Left colon (tissue), 2 donors: ENCODE measurements around the gene PUSL1. TPM values are rescaled to one million over a fixed set of nuclear protein-coding genes. Genes with fewer than 3 reads are reported as not detected.
A peak's percentile ranks its signal among the peaks of the same experiment; 100 is the strongest.
"Not testable (repeated sequence)": the region's sequence is repeated elsewhere in the genome, so short reads cannot be mapped to it uniquely, and the experiment has no call there.

Experiments used
- ATAC-seq: fragments of 200-7000 bp; cut with Tn5 transposase; one replicate; pipeline ENCODE4 v1.9.1; 2020; ENCODE audit warnings: mild to moderate bottlenecking, moderate library complexity
- DNase-seq, 2 donors: peaks; one replicate each; pipeline ENCODE4 v3.0.0-alpha.2; 2020
- intact Hi-C, 2 donors: fragments of 100-400 bp; cut with DNase I in 1 of 2; cut with micrococcal nuclease in 1 of 2; formaldehyde crosslinking; loops; one replicate each; pipeline versions ENCODE4 v1.11.2 to v1.14.0; 2022; cut with DNase I, micrococcal nuclease
- total RNA-seq, 2 donors: library from RNA; stranded (reverse); fragmentation: NEBNext Ultra II Directional; extraction: Animal tissue kit (Norgen Biotek cat#: 25700); gene quantifications; one replicate each; pipeline ENCODE4 v1.2.1, GENCODE V29; 2021
- donor health status: DM: no; HTN: no; CAD: no.
- donor health status: DM: yes; HTN: yes; CAD: no.

The PUSL1 gene
- total RNA-seq, 2 donors from 2014 or later = 15.5 to 18.7 TPM

DNA sequence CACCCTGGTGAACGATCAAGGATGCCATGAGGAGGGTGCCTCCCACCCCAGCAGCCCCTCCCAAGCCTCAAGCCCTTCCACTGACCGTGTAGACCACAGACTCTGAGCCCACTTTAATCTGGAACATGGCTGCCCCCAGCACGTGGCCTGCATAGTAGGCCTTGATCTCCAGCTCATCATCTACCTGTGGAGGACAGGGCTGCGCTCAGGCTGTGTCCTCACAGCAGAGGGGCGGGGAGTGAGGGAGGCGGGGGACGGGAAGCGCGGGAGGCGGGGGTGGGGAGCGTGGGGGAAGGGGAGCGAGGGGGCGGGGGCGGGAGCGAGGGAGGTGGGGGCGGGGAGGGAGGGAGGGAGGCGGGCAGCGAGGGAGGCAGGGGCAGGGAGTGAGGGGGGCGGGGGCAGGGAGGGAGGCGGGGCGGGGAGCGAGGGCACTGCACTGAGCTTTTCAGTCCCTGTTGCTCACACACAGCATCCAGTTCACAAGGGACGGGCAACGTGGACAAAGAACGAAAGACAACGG, 7.1 kb downstream of the PUSL1 start:
- DNase-seq = no peak
- ATAC-seq = no peak
- intact Hi-C loops = no loop called here

DNA sequence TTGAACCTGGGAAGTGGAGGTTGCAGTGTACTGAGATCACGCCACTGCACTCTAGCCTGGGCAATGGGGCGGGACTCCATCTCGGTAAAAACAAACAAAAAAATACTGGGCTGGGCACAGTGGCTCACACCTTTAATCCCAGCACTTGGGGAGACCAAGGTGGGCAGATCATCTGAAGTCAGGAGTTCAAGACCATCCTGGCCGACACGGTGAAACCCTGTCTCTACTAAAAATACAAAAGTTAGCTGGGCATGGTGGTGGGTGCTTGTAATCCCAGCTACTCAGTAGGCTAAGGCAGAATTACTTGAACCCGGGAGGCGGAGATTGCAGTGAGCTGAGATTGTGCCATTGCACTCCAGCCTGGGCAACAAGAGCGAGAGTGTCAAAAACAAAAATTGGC, 7.8 kb downstream of the PUSL1 start:
- DNase-seq, ATAC-seq, intact Hi-C loops: not testable (repeated sequence)

DNA sequence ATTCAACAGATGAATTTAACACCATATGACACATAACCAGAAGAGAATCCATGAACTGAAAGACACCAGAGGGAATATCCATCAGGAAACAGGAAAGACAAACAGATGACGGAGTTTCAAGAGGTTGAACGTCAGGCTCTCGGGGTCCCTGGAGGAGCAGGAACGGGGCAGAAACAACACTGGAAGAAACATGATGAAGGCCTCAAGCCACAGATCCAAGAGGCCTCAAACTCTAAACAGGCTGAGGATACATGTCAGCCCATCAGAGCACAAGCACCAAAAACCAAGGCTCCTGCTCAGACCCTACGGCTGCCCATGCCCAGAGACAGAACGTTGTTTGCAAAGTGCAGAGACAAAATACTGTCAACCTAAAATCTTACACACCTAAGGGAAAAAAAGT, 9.0 kb downstream of the PUSL1 start:
- ATAC-seq (no peak), DNase-seq (no peak)
- intact Hi-C loops = no loop called here

DNA sequence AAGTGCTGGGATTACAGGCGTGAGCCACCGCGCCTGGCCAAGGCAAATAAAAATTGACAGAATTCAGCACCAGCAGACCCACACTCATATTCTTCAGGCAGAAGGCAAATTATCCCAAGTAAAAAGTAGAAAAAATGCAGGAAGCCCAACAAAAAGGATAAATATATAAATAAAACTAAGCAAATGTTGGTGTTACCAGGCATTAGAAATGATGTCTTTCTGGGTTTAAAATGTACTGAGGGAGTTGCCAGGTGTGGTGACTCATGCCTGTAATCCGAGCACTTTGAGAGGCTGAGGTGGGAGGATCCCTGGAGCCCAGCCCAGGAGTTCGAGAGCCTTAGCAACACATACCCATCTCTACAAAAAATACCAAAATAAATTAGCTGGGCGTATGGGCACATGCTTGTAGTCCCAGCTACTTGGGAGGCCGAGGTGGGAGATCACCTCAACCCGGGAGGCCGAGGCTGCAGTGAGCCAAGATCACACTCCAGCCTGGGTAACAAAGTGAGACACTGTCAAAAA, 9.8 kb downstream of the PUSL1 start:
- peak; percentile 67 to 80 for DNase-seq
- intact Hi-C loops = no loop called here
- ATAC-seq = peak; percentile 79

DNA sequence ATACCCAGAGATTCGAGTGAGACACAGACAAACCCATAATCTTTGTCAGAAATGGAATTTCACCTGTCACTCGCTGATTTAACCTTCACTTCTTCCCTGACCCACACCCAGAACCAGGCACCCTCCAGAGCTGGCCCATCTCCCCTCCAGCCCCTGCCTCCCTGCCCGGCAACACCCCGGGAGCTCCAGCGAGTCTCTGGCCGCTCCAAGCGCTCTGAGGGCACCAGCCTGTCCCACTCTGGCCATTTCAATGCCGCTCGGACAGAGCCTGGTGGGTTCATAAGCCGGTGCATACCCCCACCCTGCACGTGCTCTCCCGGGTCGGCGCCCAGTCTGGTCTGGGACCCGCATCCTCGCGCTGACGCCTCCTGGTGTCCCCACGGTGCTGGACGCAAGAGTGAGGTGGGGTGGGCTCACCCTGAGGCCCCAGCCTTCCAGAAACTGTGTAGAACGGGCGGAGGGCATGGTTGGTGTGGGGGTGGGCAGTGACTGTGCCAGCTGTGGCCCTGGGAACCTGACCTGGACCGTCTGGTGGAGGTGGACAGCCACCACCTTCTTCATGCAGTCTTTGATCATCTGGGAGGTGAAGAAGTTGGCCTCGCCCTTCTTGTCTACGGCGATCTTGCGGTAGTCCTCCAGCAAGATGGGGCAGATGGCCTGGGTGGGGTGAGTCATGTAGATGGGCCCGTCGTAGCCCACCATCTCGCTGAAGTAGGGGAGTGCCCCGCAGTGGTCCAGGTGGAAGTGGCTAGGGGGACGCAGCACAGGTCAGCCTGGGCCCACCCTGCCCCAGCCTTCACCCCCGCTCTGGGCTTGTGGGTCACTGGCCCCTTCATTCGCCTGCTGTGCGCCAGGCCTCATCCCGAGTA, 10.6 kb downstream of the PUSL1 start:
- intact Hi-C loops = no loop called here
- ATAC-seq = no peak

DNA sequence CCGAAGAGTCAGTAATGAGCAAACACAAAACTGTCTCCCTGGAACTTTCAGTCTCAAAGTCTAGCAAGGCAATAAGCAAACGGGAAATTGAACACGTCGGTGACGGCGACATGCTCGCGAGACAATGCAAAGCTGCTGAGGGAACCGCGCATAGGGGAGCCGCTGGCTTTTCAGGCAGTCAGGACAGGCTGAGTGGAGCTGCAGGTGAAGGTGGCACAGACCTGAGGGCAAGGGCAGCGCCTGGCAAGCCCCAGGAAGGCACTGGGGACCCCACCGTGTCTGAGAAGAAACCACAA, 11.2 kb downstream of the PUSL1 start:
- ATAC-seq = no peak
- DNase-seq = no peak
- intact Hi-C loops = no loop called here

More for the DNA sequence above, 10.6 kb downstream of the PUSL1 start:
- DNase-seq = no peak

DNA sequence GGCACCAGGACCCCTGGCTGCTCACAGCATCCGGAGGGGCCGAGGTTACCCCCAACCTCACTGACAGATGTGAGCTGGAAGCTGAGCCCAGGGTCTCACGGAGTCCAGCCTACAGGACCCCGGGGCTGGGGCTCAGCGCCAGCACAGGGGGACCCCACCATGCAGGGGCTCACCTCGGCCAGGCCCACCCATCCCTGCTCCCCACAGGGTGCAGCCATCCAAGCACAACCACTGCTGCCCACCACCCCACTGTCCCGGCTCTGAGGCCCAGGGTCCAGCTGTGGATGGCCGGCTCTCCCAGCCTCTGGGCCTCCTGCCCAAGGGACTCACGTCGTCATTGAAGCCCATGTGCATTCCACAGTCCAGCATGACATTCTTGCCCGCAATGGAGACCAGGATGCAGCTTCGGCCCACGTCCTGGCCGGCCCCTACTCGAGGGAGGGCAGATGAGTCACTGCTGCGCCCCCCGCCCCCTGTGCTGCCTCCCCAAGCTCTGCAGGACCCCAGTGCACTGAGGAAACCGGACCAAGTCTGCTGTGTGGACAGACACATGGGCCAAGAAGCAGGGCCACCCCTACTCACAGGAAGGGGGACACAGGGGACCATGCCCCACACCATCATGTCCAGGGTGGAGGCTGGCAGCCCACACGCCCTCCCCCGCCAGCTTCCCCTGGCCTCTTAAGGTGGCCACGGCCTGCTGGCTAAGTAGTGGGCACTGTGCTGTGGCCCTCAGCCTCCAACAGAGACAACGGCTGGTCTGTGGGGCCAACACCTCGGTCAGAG, 12.5 kb downstream of the PUSL1 start:
- ATAC-seq = no peak
- intact Hi-C loops = no loop called here
- DNase-seq = no peak

DNA sequence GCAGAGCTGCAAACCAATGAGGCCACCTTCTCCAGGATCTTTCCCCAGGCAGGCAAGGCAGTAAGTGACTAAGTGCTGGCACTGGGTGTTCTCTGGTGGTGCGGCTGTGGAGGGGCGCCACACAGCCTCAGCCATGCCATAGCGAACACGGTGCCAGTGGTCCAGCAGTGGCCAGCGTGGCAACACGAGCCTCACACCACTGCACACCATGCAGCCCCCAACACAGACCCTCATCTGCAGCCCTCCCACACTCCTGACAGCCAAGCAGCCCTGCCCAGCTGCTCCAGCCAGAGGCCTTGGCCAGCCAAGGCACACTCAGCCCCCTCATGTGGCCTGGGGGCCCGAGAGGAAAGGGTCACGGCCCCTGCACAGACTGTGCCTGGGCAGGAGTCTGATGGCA, 13.1 kb downstream of the PUSL1 start:
- DNase-seq = no peak
- ATAC-seq = no peak
- intact Hi-C loops = no loop called here

DNA sequence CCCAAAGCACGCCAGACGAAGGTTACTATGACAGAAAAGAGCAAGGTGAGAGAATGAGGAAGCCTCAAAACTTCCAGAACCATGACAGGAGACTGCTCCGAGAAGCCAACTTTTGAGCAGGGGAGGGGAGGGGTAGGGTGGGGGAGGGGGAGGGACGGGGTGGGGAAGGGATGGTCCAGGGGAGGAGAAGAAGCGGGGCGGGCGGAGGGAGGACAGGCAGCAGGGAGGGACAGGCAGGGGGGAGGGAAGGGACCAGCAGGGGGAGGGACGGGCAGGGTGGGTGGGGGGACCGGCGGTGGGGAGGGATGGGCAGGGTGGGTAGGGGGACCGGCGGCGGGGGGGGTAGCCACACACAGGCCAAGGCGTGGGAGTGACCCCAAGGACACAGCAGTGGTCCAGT, 14.0 kb downstream of the PUSL1 start:
- ATAC-seq = no peak
- DNase-seq = no peak
- intact Hi-C loops = no loop called here

DNA sequence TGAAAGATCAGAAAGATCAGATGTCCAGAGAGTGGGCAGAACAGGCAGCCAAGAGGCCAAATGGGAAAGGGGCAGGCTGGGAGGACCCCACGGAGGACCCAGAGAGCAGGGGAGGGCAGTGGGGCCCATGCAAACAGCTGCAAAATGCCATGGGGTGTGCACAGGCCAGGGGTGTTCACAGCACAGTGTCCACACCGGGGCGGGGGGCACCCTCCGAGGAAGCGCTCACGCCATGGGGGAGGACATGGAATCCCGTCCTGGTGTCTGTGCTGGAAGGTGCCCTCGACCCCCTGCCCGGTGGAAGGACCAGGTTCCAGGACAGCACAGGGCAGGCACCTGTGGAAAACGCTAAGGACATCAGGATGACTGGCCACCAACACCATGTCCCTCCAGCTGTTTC, 14.6 kb downstream of the PUSL1 start:
- DNase-seq (no peak), ATAC-seq (no peak)
- intact Hi-C loops = no loop called here

DNA sequence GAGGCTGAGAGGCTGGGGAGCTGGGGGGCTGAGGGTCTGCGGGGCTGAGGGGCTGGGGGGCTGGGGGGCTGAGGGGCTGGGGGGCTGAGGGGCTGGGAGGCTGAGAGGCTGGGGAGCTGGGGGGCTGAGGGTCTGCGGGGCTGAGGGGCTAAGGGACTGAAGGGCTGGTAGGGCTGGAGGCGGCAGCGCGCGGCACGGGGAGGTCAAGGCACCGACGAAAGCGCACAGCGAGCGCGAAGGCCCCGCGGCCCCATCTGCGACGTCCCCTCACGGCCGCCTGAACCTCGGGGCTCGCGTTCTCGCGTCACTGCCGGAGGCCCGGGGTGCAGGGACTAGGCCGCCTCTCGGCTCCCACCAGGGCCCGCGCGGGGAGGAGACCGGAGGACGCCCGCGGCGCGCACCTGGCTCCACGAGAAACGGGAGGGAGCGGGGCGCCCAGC, 15.7 kb downstream of the PUSL1 start:
- DNase-seq (no peak), ATAC-seq (no peak)
- intact Hi-C loops = no loop called here

DNA sequence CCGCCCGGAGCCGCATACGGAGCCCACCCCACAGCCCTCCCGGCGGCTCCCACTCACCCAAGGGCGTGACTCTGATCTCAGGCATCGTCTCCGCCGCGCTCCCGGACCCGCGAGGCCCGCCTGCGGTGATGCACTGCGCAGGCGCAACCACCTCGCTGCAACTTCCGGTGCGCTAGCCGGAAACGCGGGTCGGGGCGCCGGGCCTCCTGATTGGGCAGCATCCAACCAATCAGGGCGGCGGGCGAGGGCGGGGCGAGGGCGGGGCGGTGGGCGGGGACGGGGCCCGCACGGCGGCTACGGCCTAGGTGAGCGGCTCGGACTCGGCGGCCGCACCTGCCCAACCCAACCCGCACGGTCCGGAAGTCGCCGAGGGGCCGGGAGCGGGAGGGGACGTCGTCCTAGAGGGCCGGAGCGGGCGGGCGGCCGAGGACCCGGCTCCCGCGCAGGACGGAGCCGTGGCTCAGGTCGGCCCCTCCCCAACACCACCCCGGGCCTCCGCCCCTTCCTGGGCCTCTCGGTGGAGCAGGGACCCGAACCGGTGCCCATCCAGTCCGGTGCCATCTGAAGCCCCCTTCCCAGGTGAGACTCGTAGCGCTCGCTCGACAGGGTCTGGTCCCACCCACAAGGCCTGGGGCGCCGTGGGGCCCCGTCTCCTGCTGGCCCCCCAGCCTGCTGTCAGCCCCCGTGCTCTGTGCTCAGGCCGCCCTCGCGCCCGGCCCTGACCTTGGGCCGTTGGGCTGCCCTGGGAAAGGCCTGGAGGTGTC, 16.3 kb downstream of the PUSL1 start, which contains the start of the genes CPTP and INTS11:
CPTP (plus strand) TSS at position 279 of the 764 bp plus-strand sequence. CDS start 2,109 bp downstream, outside the sequence.
INTS11 (minus strand) TSS at position 137 of the 764 bp plus-strand sequence; CDS start at position 85, 52 bp downstream.
- DNase-seq = peak; percentile 93 to 96
- intact Hi-C loops = no loop called here
- peak; percentile 85 for ATAC-seq

DNA sequence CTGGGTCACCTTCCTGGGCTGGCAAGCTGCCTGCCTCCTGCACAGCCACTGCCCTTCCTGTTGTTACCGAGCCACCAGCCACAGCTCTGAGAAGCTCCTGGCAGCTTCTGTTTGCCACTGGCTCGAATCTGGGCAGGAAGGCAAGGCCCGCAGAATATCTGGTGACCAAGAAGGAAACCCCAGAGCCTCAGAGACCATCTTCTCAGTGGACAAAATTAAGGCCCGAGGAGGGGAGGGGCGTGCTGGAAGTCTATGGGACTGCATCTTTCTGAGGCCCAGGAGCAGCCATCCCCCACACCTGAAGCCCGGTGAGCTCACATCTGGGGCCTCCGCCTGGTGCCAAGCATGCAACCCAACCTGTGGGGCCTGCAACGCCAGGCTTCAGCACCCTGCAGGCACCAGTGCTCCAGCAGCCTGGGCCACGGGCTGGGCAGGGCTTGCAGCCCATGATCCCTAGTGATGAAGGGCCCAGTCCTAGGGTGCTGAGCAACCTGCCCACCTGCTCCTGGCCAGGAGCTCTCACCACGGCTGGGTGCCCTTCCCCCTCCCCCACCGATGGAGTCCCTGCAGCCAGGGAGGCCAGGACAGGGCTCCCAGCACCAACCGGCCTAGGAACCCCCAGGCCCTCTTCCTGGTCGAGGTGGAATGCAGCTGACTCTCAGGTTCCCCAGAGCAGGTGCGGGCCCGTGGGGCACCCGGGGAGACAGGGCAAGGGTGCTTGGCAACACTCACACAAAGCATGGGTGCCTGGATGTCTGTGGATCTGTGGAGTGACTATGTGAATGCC, 17.1 kb downstream of the PUSL1 start:
- intact Hi-C loops = no loop called here
- ATAC-seq (peak; percentile 65), DNase-seq (peak; percentile 71)

DNA sequence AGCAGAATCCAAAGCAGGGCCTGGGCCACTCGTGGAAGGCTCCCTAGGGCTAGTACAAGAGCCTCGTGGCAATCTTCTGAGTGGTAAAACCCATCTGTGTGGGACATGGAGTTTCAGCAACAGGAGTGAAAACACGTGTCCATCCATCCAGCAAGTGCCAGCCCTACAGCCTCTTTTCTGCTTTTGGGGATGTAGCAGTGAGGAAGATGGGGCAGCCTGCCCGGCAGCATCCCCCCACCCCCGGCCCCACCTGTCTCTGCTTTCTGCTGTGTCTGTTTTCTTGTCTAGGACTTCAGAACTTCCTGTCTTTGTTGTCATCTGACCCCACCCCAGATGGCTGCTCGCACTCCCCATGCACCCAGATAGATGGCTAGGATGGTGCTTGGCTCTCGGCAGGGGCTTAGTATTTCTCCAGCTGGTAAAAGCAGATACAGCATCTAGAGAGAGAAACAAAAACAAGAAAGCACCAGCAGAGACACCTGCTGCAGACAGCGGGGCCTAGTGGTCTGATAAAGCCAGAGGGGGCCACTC, 17.7 kb downstream of the PUSL1 start:
- intact Hi-C loops = no loop called here
- ATAC-seq (no peak), DNase-seq (no peak)

DNA sequence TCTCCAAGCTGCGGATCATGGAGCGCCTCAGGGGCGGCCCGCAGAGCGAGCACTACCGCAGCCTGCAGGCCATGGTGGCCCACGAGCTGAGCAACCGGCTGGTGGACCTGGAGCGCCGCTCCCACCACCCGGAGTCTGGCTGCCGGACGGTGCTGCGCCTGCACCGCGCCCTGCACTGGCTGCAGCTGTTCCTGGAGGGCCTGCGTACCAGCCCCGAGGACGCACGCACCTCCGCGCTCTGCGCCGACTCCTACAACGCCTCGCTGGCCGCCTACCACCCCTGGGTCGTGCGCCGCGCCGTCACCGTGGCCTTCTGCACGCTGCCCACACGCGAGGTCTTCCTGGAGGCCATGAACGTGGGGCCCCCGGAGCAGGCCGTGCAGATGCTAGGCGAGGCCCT, 18.9 kb downstream of the PUSL1 start:
- intact Hi-C loops = no loop called here
- DNase-seq (no peak), ATAC-seq (no peak)

DNA sequence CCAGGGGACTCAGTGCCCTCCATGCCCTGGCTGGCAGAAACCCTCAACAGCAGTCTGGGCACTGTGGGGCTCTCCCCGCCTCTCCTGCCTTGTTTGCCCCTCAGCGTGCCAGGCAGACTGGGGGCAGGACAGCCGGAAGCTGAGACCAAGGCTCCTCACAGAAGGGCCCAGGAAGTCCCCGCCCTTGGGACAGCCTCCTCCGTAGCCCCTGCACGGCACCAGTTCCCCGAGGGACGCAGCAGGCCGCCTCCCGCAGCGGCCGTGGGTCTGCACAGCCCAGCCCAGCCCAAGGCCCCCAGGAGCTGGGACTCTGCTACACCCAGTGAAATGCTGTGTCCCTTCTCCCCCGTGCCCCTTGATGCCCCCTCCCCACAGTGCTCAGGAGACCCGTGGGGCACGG, 19.9 kb downstream of the PUSL1 start:
- DNase-seq (no peak), ATAC-seq (no peak)
- intact Hi-C loops = no loop called here

DNA sequence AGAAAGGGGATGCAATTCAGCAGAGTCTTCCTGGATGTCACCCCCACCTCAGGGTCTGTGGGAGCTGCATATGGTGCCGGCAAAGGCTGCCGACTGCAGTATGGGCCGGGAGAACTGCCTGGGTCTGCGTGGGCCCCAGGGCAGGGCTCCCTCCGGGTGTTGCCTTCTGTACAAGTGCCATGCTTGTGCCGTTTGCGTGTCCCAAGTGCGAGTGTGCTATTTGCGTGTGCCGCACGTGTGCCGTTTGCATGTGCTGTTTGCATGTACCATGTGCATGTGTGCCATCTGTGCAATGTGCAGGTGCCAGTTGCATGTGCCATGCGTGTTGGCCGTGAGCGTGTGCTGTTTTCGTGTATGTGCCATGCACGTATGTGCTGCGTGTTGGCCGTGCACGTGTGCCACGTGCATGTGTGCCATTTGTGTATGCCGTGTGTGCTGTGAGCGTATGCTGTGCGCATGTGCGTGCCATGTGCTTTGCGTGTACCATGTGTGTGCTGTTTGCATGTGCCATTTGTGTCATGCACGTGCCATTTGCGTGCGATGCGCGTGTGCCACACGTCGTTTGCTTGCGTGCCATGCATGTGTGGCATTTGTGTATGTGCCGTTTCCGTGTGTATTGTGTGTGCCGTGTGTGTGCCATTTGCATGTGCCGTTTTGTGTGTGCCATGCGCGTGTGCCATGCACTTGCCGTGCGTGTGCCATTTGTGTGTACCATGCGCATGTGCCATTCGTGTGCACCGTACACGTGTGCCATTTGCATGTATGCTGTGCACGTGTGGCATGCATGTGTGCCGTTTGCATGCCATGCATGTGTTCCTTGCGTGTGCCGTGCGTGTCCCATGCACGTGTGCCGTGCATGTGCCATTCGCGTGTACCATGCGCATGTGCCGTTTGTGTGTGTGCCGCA, 21.2 kb downstream of the PUSL1 start:
- no peak for ATAC-seq
- DNase-seq = no peak
- intact Hi-C loops = no loop called here
